ENCODE results near the gene ALDH9A1. TPM values are rescaled to one million over a fixed set of nuclear protein-coding genes. Genes with fewer than 3 reads are reported as not detected.
A peak's percentile ranks its signal among the peaks of the same experiment; 100 is the strongest.
"Not testable (repeated sequence)": the region's sequence is repeated elsewhere in the genome, so short reads cannot be mapped to it uniquely, and the experiment has no call there.

Gene ALDH9A1
- total and polyA plus RNA-seq, 4 experiments from 2014 or later = 45.2 to 106 (median 70.9) TPM

DNA sequence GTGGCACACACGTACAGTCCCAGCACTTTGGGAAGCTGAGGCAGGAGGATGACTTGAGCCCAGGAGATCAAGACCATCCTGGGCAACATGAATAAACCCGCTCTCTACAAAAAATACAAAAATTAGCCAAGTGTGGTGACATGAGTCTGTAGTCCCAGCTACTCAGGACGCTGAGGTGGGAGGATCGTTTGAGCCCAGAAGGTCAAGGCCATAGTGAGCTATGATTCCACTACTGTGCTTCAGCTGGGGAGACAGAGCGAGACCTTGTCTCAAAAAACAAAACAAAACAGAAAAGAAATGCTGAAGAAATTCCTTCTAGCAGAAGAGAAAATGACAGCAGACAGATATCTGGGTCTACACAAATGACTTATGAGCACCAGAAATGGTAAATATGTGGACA is 10.3 kb downstream of the ALDH9A1 start:
- H3K4me3 Mint-ChIP-seq = no peak overlapping the region
- H3K4me3 ChIP-seq (ENCODE audit: low read length in 2 of 2) = no peak overlapping the region
- H3K4me1 ChIP-seq (ENCODE audit: insufficient read depth, low read length) = peaks cover 23% of the 10 kb centered on the region
- peaks cover 1% of the 10 kb centered on the region for H3K36me3 ChIP-seq (ENCODE audit: insufficient read depth, low read length)
- no peak overlapping the region for H3K27ac ChIP-seq (ENCODE audit: low read depth, low read length)
- no peak for DNase-seq
- intact Hi-C loops (cut with micrococcal nuclease) = no loop called here
- POLR2A ChIA-PET (ENCODE audit: partially characterized antibody) = no interaction called here
- peak overlapping the region in 3 of 7 donors; percentile 14 to 80 (median 43) for H3K27ac Mint-ChIP-seq
- H3K36me3 Mint-ChIP-seq = peaks cover 61 to 72% of the 10 kb centered on the region in 2 donors
- peaks cover 0 to 4% (median 2%) of the 10 kb centered on the region in 8 donors for H3K9me3 Mint-ChIP-seq
- H3K27me3 Mint-ChIP-seq = no peaks in the 10 kb centered on the region
- H3K27me3 ChIP-seq (ENCODE audit: insufficient read depth, low read length) = no peaks in the 10 kb centered on the region
- CTCF ChIA-PET (ENCODE audit: partially characterized antibody) = no interaction called here
- H3K9me3 ChIP-seq (ENCODE audit: control insufficient read depth in 1 of 2, low read length in 2 of 2) = no peaks in the 10 kb centered on the region
- H3K4me1 Mint-ChIP-seq = peaks cover 36 to 71% (median 53%) of the 10 kb centered on the region in 4 donors

DNA sequence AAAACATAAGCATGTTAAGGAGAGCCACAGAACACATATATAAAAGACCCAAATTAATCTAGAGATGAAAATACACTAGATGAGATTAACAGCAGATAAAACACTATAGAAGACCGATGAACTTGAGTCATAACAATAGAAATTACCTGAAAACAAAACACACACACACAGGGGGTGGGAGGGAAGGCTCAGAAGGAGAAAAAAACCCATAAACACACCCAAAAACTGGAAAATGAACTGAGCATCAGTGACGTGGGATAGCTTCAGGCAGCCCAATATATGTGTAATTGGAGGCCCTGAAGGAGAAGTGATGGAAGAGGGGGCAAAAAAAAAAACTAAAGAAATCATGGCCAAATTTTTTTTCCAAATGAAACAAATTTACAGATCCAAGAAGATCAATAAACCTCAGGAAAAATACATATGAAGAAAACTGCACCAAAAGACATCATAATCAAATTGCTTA is 11.4 kb downstream of the ALDH9A1 start:
- ChIA-PET CTCF (ENCODE audit: partially characterized antibody) (interaction anchor here (1.2 to 1.6 kb wide), 3 partner anchors 8 to 57 kb away, joined by 3 to 9 read pairs (median 6); partner anchors contain the start of gene ALDH9A1), POLR2A (ENCODE audit: partially characterized antibody) (interaction anchor here (1.5 to 2.6 kb wide), 2 partner anchors 11 to 82 kb away, joined by 5 to 18 read pairs; partner anchors contain the start of genes ALDH9A1 and TMCO1)
- Histone ChIP-seq H3K9me3 (ENCODE audit: control insufficient read depth in 1 of 2, low read length in 2 of 2) (no peaks in the 10 kb centered on the region), H3K27ac (ENCODE audit: low read depth, low read length) (no peak overlapping the region), H3K36me3 (ENCODE audit: insufficient read depth, low read length) (peaks cover 12% of the 10 kb centered on the region), H3K4me3 (ENCODE audit: low read length in 2 of 2) (no peak overlapping the region), H3K27me3 (ENCODE audit: insufficient read depth, low read length) (no peaks in the 10 kb centered on the region), H3K4me1 (ENCODE audit: insufficient read depth, low read length) (peaks cover 23% of the 10 kb centered on the region)
- peaks cover 33 to 70% (median 54%) of the 10 kb centered on the region in 4 donors for H3K4me1 Mint-ChIP-seq
- peaks cover 0 to 4% (median 2%) of the 10 kb centered on the region in 8 donors for H3K9me3 Mint-ChIP-seq
- intact Hi-C loops (cut with micrococcal nuclease) = no loop called here
- no peak for DNase-seq
- H3K27ac Mint-ChIP-seq = peak overlapping the region in 6 of 7 donors; percentile 17 to 81 (median 57)
- peak overlapping the region in 7 of 8 donors; percentile 32 to 76 (median 62) for H3K4me3 Mint-ChIP-seq
- H3K27me3 Mint-ChIP-seq = no peaks in the 10 kb centered on the region
- H3K36me3 Mint-ChIP-seq = peaks cover 66 to 77% of the 10 kb centered on the region in 2 donors

DNA sequence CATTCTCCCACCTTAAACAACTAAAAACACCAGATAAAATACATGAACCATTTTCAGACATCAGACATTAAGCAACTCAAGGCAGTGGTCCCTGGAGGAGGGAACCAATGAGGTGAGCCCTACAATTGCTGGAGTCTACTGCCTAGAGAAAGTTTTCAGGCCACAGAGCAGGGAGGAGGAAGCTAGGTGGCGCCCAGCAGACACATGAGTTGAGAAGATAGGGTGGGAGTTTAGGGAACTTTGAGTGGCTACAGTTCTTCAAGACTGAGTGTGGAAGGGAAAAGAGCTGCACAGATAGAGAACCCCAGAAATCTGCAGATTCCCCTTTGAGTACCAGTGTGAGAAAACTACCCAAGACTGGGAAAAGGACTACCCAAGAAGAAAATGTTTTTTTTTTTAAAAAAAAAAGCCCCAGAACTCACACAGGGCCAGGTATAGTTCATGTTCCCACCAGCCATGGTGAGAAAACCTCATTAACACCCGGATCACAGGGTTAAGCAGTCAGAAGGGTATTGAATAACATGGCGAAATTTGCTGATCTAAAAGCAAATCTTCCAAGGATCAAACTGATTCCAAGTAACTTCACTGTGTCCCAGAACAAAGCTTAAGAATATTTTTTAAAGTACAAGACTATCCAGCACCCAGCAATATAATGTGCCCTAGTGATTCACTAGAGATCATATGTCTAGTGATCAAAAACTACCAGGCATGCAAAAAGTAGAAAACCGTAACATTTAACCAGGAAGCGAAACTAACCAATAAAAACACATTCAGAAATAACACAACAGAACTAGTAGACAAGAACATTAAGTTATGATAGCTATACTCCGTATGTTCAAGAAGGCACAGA is 12.0 kb downstream of the ALDH9A1 start:
- no peaks in the 10 kb centered on the region for H3K9me3 ChIP-seq (ENCODE audit: control insufficient read depth in 1 of 2, low read length in 2 of 2)
- intact Hi-C loops (cut with micrococcal nuclease) = no loop called here
- H3K4me1 ChIP-seq (ENCODE audit: insufficient read depth, low read length) = peaks cover 23% of the 10 kb centered on the region
- POLR2A ChIA-PET (ENCODE audit: partially characterized antibody) = interaction anchor here (1.5 to 2.6 kb wide), 2 partner anchors 12 to 83 kb away, joined by 5 to 18 read pairs; partner anchors contain the start of genes ALDH9A1 and TMCO1
- Mint-ChIP-seq H3K27me3 (no peaks in the 10 kb centered on the region), H3K4me3 (peak overlapping the region in 6 of 8 donors; percentile 40 to 76 (median 64)), H3K36me3 (peaks cover 67 to 76% of the 10 kb centered on the region in 2 donors), H3K9me3 (peaks cover 0 to 4% (median 2%) of the 10 kb centered on the region in 8 donors), H3K4me1 (peaks cover 28 to 64% (median 47%) of the 10 kb centered on the region in 4 donors), H3K27ac (peak overlapping the region; percentile 17 to 84 (median 72))
- no peaks in the 10 kb centered on the region for H3K27me3 ChIP-seq (ENCODE audit: insufficient read depth, low read length)
- CTCF ChIA-PET (ENCODE audit: partially characterized antibody) = interaction anchor here (0.7 to 1.6 kb wide), 7 partner anchors 9 to 90 kb away, joined by 3 to 9 read pairs (median 6); partner anchors contain the start of genes ALDH9A1 and TMCO1
- H3K27ac ChIP-seq (ENCODE audit: low read depth, low read length) = no peak overlapping the region
- no peak overlapping the region for H3K4me3 ChIP-seq (ENCODE audit: low read length in 2 of 2)
- no peak for DNase-seq
- H3K36me3 ChIP-seq (ENCODE audit: insufficient read depth, low read length) = peaks cover 16% of the 10 kb centered on the region

DNA sequence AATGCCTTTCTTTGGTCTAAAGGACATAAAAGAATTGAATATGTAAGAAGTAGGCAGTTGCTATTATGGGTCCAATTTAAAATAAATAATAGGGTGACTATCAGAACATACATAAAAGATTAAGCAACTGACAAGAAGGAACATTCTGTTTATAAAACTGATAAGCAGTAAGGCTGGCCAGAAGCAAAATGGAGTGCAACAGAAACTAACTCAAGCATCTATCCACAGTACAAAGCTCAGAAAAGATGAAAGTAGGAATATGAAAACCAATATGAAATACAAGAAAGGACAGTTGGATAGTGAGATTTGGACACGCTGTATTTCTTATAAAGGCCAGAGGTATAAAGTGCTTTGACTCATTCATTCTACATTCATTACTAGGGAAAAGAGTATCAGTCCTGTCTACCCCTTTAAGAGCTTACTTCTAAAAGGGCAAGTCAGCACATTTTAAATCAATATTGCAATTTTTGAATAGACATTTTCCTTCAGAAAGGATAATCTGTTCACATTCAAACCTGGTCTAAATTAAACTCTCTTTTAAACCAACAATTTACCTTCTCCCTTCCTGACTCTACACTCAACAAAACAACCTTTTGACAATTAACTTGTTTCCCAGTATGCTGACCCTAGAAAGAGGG is 14.4 kb downstream of the ALDH9A1 start:
- Histone ChIP-seq H3K36me3 (ENCODE audit: insufficient read depth, low read length) (peaks cover 28% of the 10 kb centered on the region), H3K4me3 (ENCODE audit: low read length in 2 of 2) (no peak overlapping the region), H3K27ac (ENCODE audit: low read depth, low read length) (no peak overlapping the region), H3K4me1 (ENCODE audit: insufficient read depth, low read length) (peaks cover 28% of the 10 kb centered on the region), H3K9me3 (ENCODE audit: control insufficient read depth in 1 of 2, low read length in 2 of 2) (no peaks in the 10 kb centered on the region), H3K27me3 (ENCODE audit: insufficient read depth, low read length) (no peaks in the 10 kb centered on the region)
- H3K4me1 Mint-ChIP-seq = peaks cover 31 to 65% (median 48%) of the 10 kb centered on the region in 4 donors
- H3K9me3 Mint-ChIP-seq = peaks cover 0 to 4% (median 2%) of the 10 kb centered on the region in 8 donors
- intact Hi-C loops (cut with micrococcal nuclease) = no loop called here
- no peak overlapping the region for H3K4me3 Mint-ChIP-seq
- ChIA-PET CTCF (ENCODE audit: partially characterized antibody) (interaction anchor here (1.8 to 2.0 kb wide), 2 partner anchors 13 to 83 kb away, joined by 9 to 13 read pairs; partner anchors contain the start of gene ALDH9A1), POLR2A (ENCODE audit: partially characterized antibody) (interaction anchor here (1.2 kb wide), 1 partner anchor 14 kb away, joined by 4 read pairs; the partner anchor contains the start of gene ALDH9A1)
- H3K36me3 Mint-ChIP-seq = peaks cover 79 to 81% of the 10 kb centered on the region in 2 donors
- no peak for DNase-seq
- H3K27ac Mint-ChIP-seq = peak overlapping the region in 6 of 7 donors; percentile 38 to 77 (median 62)
- H3K27me3 Mint-ChIP-seq = no peaks in the 10 kb centered on the region

DNA sequence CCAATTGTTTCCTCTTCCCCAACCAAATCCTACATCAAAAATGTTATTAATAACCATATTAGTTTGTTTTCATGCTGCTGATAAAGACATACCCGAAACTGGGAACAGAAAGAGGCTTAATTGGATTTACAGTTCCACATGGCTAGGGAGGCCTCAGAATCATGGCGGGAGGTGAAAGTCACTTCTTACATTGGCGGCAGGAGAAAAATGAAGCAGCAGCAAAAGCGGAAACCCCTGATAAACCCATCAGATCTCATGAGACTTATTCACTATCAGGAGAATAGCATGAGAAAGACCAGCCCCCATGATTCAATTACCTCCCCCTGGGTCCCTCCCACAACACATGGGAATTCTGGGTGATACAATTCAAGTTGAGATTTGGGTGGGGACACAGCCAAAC is 17.6 kb downstream of the ALDH9A1 start:
- H3K4me3 Mint-ChIP-seq; POLR2A ChIA-PET (ENCODE audit: partially characterized antibody): not testable (repeated sequence)
- peaks cover 39% of the 10 kb centered on the region for H3K36me3 ChIP-seq (ENCODE audit: insufficient read depth, low read length)

DNA sequence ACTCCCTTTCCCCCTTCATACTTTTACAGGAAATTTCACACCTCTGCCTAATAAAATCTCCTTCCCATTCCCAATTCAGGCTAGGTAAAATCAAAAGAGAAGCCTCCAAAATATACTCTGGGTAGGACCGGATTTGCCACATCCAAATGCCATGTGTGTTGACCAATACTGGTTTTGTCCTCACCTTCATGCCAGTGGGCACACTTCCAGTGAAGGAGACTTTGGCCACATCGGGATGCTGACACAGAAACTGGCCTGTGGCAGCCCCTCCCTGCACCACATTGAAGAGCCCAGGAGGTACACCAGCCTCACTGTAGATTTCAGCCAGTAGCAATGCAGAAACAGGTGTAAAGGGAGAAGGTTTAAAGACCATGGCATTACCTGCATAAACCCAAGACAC is 18.1 kb downstream of the ALDH9A1 start:
- Histone ChIP-seq H3K9me3 (ENCODE audit: control insufficient read depth in 1 of 2, low read length in 2 of 2) (no peaks in the 10 kb centered on the region), H3K27ac (ENCODE audit: low read depth, low read length) (no peak overlapping the region), H3K27me3 (ENCODE audit: insufficient read depth, low read length) (no peaks in the 10 kb centered on the region), H3K36me3 (ENCODE audit: insufficient read depth, low read length) (peaks cover 43% of the 10 kb centered on the region), H3K4me1 (ENCODE audit: insufficient read depth, low read length) (peaks cover 16% of the 10 kb centered on the region), H3K4me3 (ENCODE audit: low read length in 2 of 2) (no peak overlapping the region)
- Mint-ChIP-seq H3K27me3 (no peaks in the 10 kb centered on the region), H3K27ac (peak overlapping the region in 6 of 7 donors; percentile 15 to 86 (median 59)), H3K36me3 (peaks cover 73 to 77% of the 10 kb centered on the region in 2 donors), H3K9me3 (peaks cover 0 to 3% (median 0%) of the 10 kb centered on the region in 8 donors), H3K4me3 (no peak overlapping the region), H3K4me1 (peaks cover 20 to 49% (median 33%) of the 10 kb centered on the region in 4 donors)
- POLR2A ChIA-PET (ENCODE audit: partially characterized antibody) = no interaction called here
- CTCF ChIA-PET (ENCODE audit: partially characterized antibody) = no interaction called here
- DNase-seq = no peak
- intact Hi-C loops (cut with micrococcal nuclease) = no loop called here

More for the DNA sequence above, 17.6 kb downstream of the ALDH9A1 start:
- peaks cover 24 to 53% (median 38%) of the 10 kb centered on the region in 4 donors for H3K4me1 Mint-ChIP-seq
- H3K9me3 ChIP-seq (ENCODE audit: control insufficient read depth in 1 of 2, low read length in 2 of 2); H3K27ac ChIP-seq (ENCODE audit: low read depth, low read length); H3K9me3 Mint-ChIP-seq; H3K27me3 Mint-ChIP-seq; DNase-seq; intact Hi-C loops (cut with micrococcal nuclease); H3K27me3 ChIP-seq (ENCODE audit: insufficient read depth, low read length); H3K4me3 ChIP-seq (ENCODE audit: low read length in 2 of 2): not testable (repeated sequence)
- H3K36me3 Mint-ChIP-seq = peaks cover 73 to 77% of the 10 kb centered on the region in 2 donors
- H3K27ac Mint-ChIP-seq = peak overlapping the region in 4 of 7 donors; percentile 15 to 58 (median 47)
- peaks cover 20% of the 10 kb centered on the region for H3K4me1 ChIP-seq (ENCODE audit: insufficient read depth, low read length)
- CTCF ChIA-PET (ENCODE audit: partially characterized antibody) = interaction anchor here (1.2 kb wide), 1 partner anchor 17 kb away, joined by 5 read pairs; the partner anchor contains the start of gene ALDH9A1

All from CD4-positive, alpha-beta memory T cell (primary cell).